MCF 10A (cell line): ENCODE data around the gene GAL. TPM values are rescaled to one million over a fixed set of nuclear protein-coding genes. Genes with fewer than 3 reads are reported as not detected.

ENCODE experiments used
- BruUV-seq: library from RNA; stranded (reverse); fragments of 400-500 nt; replicated peaks from 2 replicates; lab custom pipeline; 2021; lab: Mats Ljungman, UMichigan
- CTCF ChIA-PET: fragments of 300-600 bp; sonication (Branson Sonifier 250); formaldehyde crosslinking; extraction: SDS; loops from one replicate; lab custom pipeline; 2021; ENCODE audit warnings: antibody characterized with exemption, inconsistent platforms; lab: Yijun Ruan, JAX
- POLR2A ChIA-PET: fragments of 300-600, 350-650 bp; sonication (Branson Sonifier 250); formaldehyde crosslinking; extraction: SDS; loops from one replicate; lab custom pipeline; 2020; ENCODE audit warnings: antibody characterized with exemption, inconsistent platforms; lab: Yijun Ruan, JAX
- DNase-seq: peaks from one replicate; pipeline ENCODE4 v3.0.0-alpha.2; 2018; ENCODE audit not compliant: unreplicated experiment
- H3K27ac Mint-ChIP-seq: one replicate; pipeline ENCODE4 v1.8.0; 2022; ENCODE audit warnings: mild to moderate bottlenecking, low read depth, mixed read lengths; ENCODE audit not compliant: unreplicated experiment
- H3K27me3 Mint-ChIP-seq: one replicate; pipeline ENCODE4 v1.8.0; 2022; ENCODE audit warnings: mixed read lengths; ENCODE audit not compliant: insufficient read depth, unreplicated experiment
- H3K36me3 Mint-ChIP-seq: one replicate; pipeline ENCODE4 v1.8.0; 2022; ENCODE audit warnings: mild to moderate bottlenecking, moderate library complexity, mixed read lengths; ENCODE audit not compliant: insufficient read depth, unreplicated experiment
- H3K4me1 Mint-ChIP-seq: one replicate; pipeline ENCODE4 v1.8.0; 2022; ENCODE audit warnings: mixed read lengths; ENCODE audit not compliant: insufficient read depth, unreplicated experiment
- H3K4me3 Mint-ChIP-seq: one replicate; pipeline ENCODE4 v1.8.0; 2022; ENCODE audit warnings: mild to moderate bottlenecking, moderate library complexity, mixed read lengths; ENCODE audit not compliant: unreplicated experiment
- H3K9me3 Mint-ChIP-seq: one replicate; pipeline ENCODE4 v1.8.0; 2022; ENCODE audit warnings: mixed read lengths; ENCODE audit not compliant: unreplicated experiment
- intact Hi-C: fragments of 100-400 bp; cut with micrococcal nuclease; formaldehyde crosslinking; loops from 2 replicates; pipeline ENCODE4 v1.14.1; 2022
- total RNA-seq: library from RNA; stranded (reverse); gene quantifications from 2 replicates; pipeline ENCODE4 v1.2.3, GENCODE V29; 2022
- TF ChIP-seq, protein P1 (sequence below): fragments of 200-600 bp; IDR thresholded peaks from one replicate; pipeline ENCODE4 v1.8.0; 2022; ENCODE audit warnings: antibody characterized with exemption, mild to moderate bottlenecking; ENCODE audit not compliant: unreplicated experiment

GAL gene
- total RNA-seq, 1 experiment from 2014 or later: not detected

- Mint-ChIP-seq H3K36me3 (no peaks in the 10 kb centered on the region), H3K4me1 (peaks cover 13% of the 10 kb centered on the region), H3K4me3 (no peak overlapping the region), H3K27me3 (peaks cover 47% of the 10 kb centered on the region), H3K27ac (no peak overlapping the region), H3K9me3 (no peaks in the 10 kb centered on the region)
- POLR2A ChIA-PET: interaction anchor here (1.2 kb wide), 1 partner anchor 12 kb away, joined by 3 read pairs; no protein-coding TSS in a partner anchor
- CTCF ChIA-PET: interaction anchor here (0.6 kb wide), 1 partner anchor 114 kb away, joined by 5 read pairs; no protein-coding TSS in a partner anchor
- intact Hi-C loops: no loop called here
- DNase-seq: no peak
- no TSS peak for BruUV-seq
- TF ChIP-seq, protein P1, sequence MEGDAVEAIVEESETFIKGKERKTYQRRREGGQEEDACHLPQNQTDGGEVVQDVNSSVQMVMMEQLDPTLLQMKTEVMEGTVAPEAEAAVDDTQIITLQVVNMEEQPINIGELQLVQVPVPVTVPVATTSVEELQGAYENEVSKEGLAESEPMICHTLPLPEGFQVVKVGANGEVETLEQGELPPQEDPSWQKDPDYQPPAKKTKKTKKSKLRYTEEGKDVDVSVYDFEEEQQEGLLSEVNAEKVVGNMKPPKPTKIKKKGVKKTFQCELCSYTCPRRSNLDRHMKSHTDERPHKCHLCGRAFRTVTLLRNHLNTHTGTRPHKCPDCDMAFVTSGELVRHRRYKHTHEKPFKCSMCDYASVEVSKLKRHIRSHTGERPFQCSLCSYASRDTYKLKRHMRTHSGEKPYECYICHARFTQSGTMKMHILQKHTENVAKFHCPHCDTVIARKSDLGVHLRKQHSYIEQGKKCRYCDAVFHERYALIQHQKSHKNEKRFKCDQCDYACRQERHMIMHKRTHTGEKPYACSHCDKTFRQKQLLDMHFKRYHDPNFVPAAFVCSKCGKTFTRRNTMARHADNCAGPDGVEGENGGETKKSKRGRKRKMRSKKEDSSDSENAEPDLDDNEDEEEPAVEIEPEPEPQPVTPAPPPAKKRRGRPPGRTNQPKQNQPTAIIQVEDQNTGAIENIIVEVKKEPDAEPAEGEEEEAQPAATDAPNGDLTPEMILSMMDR: no peak
Observed at GRCh38 chr11:68661697-68662603, 22.4 kb upstream of the GAL start.

DNA sequence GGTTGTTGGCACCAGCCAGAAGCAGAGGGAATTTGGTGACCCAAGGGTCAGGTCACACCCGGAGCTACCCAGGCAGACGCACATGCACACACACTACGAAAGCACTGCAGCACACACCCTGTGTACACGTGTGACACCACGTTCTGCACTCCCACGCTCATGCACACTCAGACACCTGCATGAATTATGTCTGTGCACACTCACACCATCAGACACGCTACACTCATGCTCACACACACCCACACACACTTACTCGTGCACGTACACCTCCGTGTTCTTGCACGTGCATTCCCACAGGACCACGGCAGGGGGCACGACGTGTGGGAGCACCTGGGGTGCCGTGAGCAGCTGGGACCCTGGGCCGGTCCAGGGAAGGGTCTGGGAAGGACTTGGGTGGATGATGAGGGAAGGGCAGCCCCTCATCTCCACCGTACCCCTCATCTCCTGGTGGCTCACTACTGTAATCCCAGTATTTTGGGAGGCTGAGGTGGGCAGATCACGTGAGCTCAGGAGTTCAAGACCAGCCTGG is 20.8 kb upstream of the GAL start:
- ChIA-PET CTCF (interaction anchor here (0.6 kb wide), 1 partner anchor 330 kb away, joined by 3 read pairs; no protein-coding TSS in a partner anchor), POLR2A (no interaction called here)
- TF ChIP-seq, protein P1: no peak
- intact Hi-C loops: no loop called here
- H3K27ac Mint-ChIP-seq: no peak overlapping the region
- H3K36me3 Mint-ChIP-seq: no peaks in the 10 kb centered on the region
- H3K4me3 Mint-ChIP-seq: no peak overlapping the region
- peaks cover 39% of the 10 kb centered on the region for H3K27me3 Mint-ChIP-seq
- H3K4me1 Mint-ChIP-seq: peaks cover 7% of the 10 kb centered on the region
- BruUV-seq: no TSS peak
- no peak for DNase-seq
- no peaks in the 10 kb centered on the region for H3K9me3 Mint-ChIP-seq

DNA sequence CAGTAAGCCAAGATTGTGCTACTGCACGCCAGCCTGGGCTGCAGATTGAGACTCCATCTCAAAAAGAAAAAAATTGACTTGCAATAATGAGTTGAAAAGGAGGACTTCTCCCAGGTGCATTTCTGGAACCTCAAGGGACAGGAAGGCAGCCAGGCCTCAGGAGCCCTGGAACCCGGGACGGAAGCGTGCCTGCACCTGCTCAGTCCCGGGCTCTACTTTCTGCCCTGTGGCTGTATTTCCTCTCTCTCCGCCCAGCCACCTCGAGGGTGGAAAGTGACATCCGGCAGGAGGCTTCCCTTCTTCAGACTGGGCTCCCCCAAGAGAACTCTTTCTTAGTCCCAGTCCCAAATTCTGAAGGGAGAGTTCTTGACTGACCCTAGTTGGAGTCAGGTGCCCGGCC is 20.2 kb upstream of the GAL start:
- TF ChIP-seq, protein P1: no peak
- H3K27ac Mint-ChIP-seq: no peak overlapping the region
- H3K36me3 Mint-ChIP-seq: no peaks in the 10 kb centered on the region
- CTCF ChIA-PET: interaction anchor here (0.6 kb wide), 1 partner anchor 329 kb away, joined by 3 read pairs; no protein-coding TSS in a partner anchor
- no peak overlapping the region for H3K4me3 Mint-ChIP-seq
- peaks cover 45% of the 10 kb centered on the region for H3K27me3 Mint-ChIP-seq
- intact Hi-C loops: no loop called here
- no TSS peak for BruUV-seq
- POLR2A ChIA-PET: no interaction called here
- H3K4me1 Mint-ChIP-seq: peaks cover 3% of the 10 kb centered on the region
- DNase-seq: no peak
- H3K9me3 Mint-ChIP-seq: no peaks in the 10 kb centered on the region

DNA sequence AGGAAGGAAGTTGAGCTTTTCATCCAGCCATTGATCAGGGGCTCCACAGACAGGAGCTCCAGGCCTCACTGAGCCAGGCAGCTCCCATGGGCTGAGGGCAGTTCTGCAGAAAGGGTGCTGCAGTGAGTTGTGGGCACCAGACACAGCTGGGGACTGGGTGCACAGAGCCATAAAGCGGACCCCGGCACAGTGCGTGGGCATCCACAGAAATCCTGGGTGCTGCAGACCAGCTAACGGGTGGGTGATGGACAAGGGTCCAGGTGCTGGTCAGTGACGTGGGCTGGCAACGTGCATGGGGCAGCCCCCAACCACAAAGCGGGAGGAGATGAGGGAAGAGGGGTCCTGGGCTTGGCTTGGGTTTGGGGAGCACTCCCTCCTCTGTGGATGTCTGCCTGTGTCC is 19.4 kb upstream of the GAL start:
- CTCF ChIA-PET: no interaction called here
- no peaks in the 10 kb centered on the region for H3K4me1 Mint-ChIP-seq
- no peak for DNase-seq
- TF ChIP-seq, protein P1: no peak
- no peak overlapping the region for H3K27ac Mint-ChIP-seq
- peaks cover 49% of the 10 kb centered on the region for H3K27me3 Mint-ChIP-seq
- no peak overlapping the region for H3K4me3 Mint-ChIP-seq
- POLR2A ChIA-PET: no interaction called here
- H3K9me3 Mint-ChIP-seq: no peaks in the 10 kb centered on the region
- intact Hi-C loops: no loop called here
- no TSS peak for BruUV-seq
- no peaks in the 10 kb centered on the region for H3K36me3 Mint-ChIP-seq
